ENCODE data around the gene KRTAP10-4. TPM values are rescaled to one million over a fixed set of nuclear protein-coding genes. Genes with fewer than 3 reads are reported as not detected.
A peak's percentile ranks its signal among the peaks of the same experiment; 100 is the strongest.
"Not testable (repeated sequence)": the region's sequence is repeated elsewhere in the genome, so short reads cannot be mapped to it uniquely, and the experiment has no call there.

Gene KRTAP10-4, protein sequence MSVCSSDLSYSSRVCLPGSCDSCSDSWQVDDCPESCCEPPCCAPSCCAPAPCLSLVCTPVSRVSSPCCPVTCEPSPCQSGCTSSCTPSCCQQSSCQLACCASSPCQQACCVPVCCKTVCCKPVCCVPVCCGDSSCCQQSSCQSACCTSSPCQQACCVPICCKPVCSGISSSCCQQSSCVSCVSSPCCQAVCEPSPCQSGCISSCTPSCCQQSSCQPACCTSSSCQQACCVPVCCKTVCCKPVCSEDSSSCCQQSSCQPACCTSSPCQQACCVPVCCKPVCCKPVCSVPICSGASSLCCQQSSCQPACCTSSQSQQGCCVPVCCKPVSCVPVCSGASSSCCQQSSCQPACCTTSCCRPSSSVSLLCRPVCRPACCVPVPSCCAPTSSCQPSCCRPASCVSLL
- total RNA-seq: not detected
- not detected for polyA plus RNA-seq
- long read RNA-seq, donor 1: 0 reads
- long read RNA-seq, donor 2: 0 reads

DNA sequence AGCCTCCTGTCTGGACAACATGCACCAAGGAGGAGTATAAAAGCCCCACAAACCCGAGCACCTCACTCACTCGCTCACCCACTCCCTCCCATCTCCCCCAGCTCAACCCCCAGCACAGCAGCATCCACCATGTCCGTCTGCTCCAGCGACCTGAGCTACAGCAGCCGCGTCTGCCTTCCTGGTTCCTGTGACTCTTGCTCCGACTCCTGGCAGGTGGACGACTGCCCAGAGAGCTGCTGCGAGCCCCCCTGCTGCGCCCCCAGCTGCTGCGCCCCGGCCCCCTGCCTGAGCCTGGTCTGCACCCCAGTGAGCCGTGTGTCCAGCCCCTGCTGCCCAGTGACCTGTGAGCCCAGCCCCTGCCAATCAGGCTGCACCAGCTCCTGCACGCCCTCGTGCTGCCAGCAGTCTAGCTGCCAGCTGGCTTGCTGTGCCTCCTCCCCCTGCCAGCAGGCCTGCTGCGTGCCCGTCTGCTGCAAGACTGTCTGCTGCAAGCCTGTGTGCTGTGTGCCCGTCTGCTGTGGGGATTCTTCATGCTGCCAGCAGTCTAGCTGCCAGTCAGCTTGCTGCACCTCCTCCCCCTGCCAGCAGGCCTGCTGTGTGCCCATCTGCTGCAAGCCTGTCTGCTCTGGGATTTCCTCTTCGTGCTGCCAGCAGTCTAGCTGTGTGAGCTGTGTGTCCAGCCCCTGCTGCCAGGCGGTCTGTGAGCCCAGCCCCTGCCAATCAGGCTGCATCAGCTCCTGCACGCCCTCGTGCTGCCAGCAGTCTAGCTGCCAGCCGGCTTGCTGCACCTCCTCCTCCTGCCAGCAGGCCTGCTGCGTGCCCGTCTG is at the start of gene KRTAP10-4:
TSS of gene KRTAP10-4 (plus strand) at position 100 of the 827 bp plus-strand sequence. CDS start at position 130, 30 bp downstream.
- peaks cover 0 to 38% (median 18%) of the 10 kb centered on the region in 3 donors for H3K27me3 ChIP-seq (ENCODE audit: insufficient read depth in 3 of 3, low read length in 2 of 3)
- H3K4me1 ChIP-seq; DNase-seq; intact Hi-C loops (cut with DNase I); H3K36me3 ChIP-seq (ENCODE audit: insufficient read depth in 1 of 2, low read depth in 1 of 2); ATAC-seq; H3K4me3 ChIP-seq; H3K27ac ChIP-seq: not testable (repeated sequence)
- 26 to 40% (median 30%) methylated on average over 20 to 22 of the region's 25 CpGs for WGBS, 3 donors
- H3K9me3 ChIP-seq: peaks cover 15% of the 10 kb centered on the region

DNA sequence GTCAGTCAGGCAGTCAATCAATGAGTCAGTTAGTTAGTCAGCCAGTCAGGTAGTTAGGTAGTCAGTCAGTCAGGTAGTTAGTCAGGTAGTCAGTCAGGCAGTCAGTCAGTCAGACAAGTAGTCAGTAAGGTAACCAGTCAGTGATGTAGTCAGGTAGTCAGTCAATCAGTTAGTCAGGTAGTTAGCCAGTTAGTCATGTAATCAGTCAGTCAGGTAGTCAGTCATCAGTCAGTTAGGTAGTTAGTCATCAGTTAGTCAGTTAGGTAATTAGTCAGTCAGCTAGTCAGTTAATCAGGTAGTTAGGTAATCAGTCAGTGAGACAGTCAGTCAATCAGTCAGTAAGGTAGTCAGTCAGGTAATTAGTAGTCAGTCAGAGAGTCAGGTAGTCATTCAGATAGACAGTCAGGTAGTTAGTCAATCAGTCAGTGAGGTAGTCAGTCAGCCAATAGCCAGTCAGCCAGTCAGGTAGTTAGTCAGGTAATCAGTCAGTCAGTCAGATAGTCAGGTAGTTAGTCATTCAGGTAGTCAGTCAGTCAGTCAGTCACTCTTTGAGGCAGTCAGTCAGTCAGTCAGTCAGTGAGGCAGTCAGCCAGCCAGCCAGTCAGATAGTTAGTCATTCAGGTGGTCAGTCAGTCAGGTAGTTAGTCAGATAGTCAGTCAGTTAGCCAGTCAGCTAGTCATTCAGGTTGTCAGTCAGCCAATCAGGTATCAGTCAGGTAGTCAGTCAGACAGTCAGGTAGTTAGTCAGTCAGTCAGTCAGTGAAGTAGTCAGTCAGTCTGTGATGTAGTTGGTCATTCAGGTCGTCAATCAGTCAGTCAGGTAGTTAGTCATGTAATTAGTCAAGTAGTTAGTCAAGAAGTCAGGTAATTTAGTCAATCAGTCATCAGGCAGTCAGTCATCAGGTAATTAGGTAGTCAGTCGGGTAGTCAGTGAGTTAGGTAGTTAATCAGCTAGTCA is 48.8 kb upstream of the KRTAP10-4 start:
- H3K4me1 ChIP-seq: no peaks in the 10 kb centered on the region
- DNase-seq: no peak
- H3K36me3 ChIP-seq (ENCODE audit: insufficient read depth in 1 of 2, low read depth in 1 of 2): no peaks in the 10 kb centered on the region
- WGBS, 3 donors: 78 to 87% (median 80%) methylated on average over 2 of the region's 2 CpGs
- no peak overlapping the region for H3K4me3 ChIP-seq
- peaks cover 0 to 20% (median 10%) of the 10 kb centered on the region in 3 donors for H3K27me3 ChIP-seq (ENCODE audit: insufficient read depth in 3 of 3, low read length in 2 of 3)
- intact Hi-C loops (cut with DNase I): no loop called here
- ATAC-seq: no peak
- H3K27ac ChIP-seq: no peak overlapping the region
- H3K9me3 ChIP-seq: no peaks in the 10 kb centered on the region
- TF ChIP-seq, protein P1, sequence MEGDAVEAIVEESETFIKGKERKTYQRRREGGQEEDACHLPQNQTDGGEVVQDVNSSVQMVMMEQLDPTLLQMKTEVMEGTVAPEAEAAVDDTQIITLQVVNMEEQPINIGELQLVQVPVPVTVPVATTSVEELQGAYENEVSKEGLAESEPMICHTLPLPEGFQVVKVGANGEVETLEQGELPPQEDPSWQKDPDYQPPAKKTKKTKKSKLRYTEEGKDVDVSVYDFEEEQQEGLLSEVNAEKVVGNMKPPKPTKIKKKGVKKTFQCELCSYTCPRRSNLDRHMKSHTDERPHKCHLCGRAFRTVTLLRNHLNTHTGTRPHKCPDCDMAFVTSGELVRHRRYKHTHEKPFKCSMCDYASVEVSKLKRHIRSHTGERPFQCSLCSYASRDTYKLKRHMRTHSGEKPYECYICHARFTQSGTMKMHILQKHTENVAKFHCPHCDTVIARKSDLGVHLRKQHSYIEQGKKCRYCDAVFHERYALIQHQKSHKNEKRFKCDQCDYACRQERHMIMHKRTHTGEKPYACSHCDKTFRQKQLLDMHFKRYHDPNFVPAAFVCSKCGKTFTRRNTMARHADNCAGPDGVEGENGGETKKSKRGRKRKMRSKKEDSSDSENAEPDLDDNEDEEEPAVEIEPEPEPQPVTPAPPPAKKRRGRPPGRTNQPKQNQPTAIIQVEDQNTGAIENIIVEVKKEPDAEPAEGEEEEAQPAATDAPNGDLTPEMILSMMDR (IDR thresholded peaks at IDR 0.05): no peak

DNA sequence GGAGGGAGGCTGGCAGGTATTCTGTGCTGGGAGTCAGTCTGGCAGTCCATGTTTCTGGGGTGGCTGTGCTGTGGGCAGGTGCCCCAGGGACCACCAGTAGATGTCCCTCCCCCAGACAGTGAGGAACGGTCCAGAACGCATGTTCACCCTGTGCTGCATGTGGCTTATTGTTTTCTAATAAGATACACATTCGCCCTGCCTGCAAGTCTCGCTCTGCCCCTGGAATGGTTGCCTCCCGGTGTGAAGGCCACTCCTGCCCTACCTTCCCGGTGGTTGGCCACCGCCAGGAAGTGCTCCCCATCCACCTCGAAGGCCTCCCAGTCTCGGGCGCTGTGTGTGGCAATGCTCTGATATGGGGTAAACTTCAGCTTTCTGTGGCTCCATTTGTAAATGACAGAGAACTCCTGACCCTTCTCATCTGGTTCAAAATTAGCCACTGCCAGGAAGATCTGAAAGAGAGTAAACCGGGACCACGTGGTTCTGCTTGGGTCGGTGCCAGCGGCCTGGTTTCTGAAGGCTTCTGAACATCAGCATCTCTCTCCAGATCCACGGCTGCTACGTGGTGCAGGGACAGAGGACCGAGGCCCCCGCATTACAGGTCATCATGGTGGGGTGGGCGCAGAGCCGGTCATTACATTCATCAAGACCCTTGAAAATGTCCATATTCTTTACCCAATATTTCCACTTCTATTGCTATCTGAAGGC is 48.0 kb upstream of the KRTAP10-4 start:
- Histone ChIP-seq H3K27me3 (ENCODE audit: insufficient read depth in 3 of 3, low read length in 2 of 3) (peaks cover 0 to 22% (median 5%) of the 10 kb centered on the region in 3 donors), H3K4me1 (no peaks in the 10 kb centered on the region), H3K4me3 (no peak overlapping the region), H3K27ac (no peak overlapping the region), H3K9me3 (no peaks in the 10 kb centered on the region), H3K36me3 (ENCODE audit: insufficient read depth in 1 of 2, low read depth in 1 of 2) (no peaks in the 10 kb centered on the region)
- TF ChIP-seq, protein P1 (IDR thresholded peaks at IDR 0.05): no peak
- intact Hi-C loops (cut with DNase I): no loop called here
- no peak for ATAC-seq
- WGBS, 3 donors: 80 to 83% (median 81%) methylated on average over 20 of the region's 20 CpGs
- DNase-seq: peak in 1 of 2 donors; percentile 33

DNA sequence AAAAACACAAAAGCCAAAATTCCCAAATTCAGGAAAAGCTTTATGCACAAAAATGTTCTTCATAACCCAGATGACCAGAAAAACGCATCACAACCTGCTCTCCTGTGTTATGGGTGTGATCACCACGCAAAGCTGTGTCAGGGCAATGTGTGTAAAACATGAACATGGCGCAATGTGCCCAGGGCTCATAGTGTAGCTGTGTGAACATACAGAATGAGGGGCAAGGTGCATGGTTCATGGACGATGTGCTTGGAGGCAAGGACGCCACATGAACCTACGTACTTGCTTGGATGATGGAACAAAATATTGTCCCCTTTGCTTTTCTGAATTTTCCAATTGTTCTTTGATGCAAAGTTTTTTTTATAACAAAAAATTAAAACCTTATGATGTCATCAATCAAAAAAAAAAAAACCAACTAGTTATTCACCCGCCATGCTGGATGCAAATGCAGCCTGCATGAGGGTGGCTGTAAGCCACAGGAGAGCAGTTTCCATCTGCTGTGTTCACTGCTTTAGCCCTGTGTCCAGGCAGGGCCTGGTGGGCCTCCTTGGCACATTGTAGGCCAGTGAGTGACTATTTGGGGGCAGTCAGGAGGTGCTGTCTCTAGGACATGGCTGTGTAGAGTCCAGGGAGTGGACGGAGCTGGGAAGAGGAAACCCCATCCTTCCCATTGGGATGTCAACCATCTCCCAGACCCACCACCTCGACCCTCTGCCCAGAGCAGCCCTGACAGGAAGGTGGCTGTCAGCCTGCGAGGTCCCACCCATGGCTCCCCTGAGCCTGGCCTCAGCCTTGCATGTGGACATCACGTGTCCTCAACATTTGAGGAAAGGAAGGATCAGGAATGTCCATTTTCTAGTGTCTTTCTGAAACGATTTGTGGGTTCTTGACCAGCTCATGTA is 47.2 kb upstream of the KRTAP10-4 start:
- H3K27ac ChIP-seq: no peak overlapping the region
- no peaks in the 10 kb centered on the region for H3K4me1 ChIP-seq
- WGBS, 3 donors: 84 to 88% (median 86%) methylated on average over 12 of the region's 12 CpGs
- H3K4me3 ChIP-seq: no peak overlapping the region
- TF ChIP-seq, protein P1 (IDR thresholded peaks at IDR 0.05): no peak
- H3K36me3 ChIP-seq (ENCODE audit: insufficient read depth in 1 of 2, low read depth in 1 of 2): no peaks in the 10 kb centered on the region
- DNase-seq: no peak
- ATAC-seq: no peak
- intact Hi-C loops (cut with DNase I): no loop called here
- no peaks in the 10 kb centered on the region for H3K9me3 ChIP-seq
- H3K27me3 ChIP-seq (ENCODE audit: insufficient read depth in 3 of 3, low read length in 2 of 3): peaks cover 0 to 22% (median 0%) of the 10 kb centered on the region in 3 donors

Measured in psoas muscle (tissue), 8 donors.